Mucosa of rectum (tissue), 2 donors: ENCODE measurements around the gene ADARB2.

Experiments
- H3K27ac ChIP-seq, 2 donors: one replicate each; pipeline ENCODE4 v1.7.0; 2013; ENCODE audit warnings: inconsistent platforms in 2 of 2, low read depth in 2 of 2, low read length in 2 of 2
- H3K27me3 ChIP-seq, 2 donors: one replicate each; pipeline ENCODE4 v1.7.0; 2013; ENCODE audit warnings: low read length in 2 of 2; ENCODE audit not compliant: control insufficient read depth in 2 of 2, insufficient read depth in 2 of 2
- H3K36me3 ChIP-seq, 2 donors: one replicate each; pipeline ENCODE4 v1.7.0; 2013; ENCODE audit warnings: low read length in 2 of 2; ENCODE audit not compliant: control insufficient read depth in 2 of 2, insufficient read depth in 2 of 2
- H3K4me1 ChIP-seq, 2 donors: one replicate each; pipeline ENCODE4 v1.7.0; 2013; ENCODE audit warnings: low read length in 2 of 2, mild to moderate bottlenecking in 1 of 2; ENCODE audit not compliant: control insufficient read depth in 2 of 2, insufficient read depth in 2 of 2
- H3K4me3 ChIP-seq, 2 donors: one replicate each; pipeline ENCODE4 v1.7.0; 2013; ENCODE audit warnings: low read length in 2 of 2
- H3K9ac ChIP-seq, 2 donors: one replicate each; pipeline ENCODE4 v1.7.0; 2013; ENCODE audit warnings: low read length in 2 of 2, low read depth in 1 of 2, mild to moderate bottlenecking in 1 of 2
- H3K9me3 ChIP-seq, 2 donors: one replicate each; pipeline ENCODE4 v1.7.0; 2013; ENCODE audit warnings: low read length in 2 of 2; ENCODE audit not compliant: control insufficient read depth in 2 of 2
- donor health status: healthy.
- donor health status: Normal muscosa, but diverticular disease.

Gene ADARB2

GRCh38 chr10:1294748-1295147 lies 442.6 kb downstream of the ADARB2 start:
- H3K4me1 ChIP-seq: no peaks in the 10 kb centered on the region
- no peak overlapping the region for H3K4me3 ChIP-seq
- H3K36me3 ChIP-seq: no peaks in the 10 kb centered on the region
- H3K27me3 ChIP-seq: no peaks in the 10 kb centered on the region
- H3K9me3 ChIP-seq: no peaks in the 10 kb centered on the region
- H3K27ac ChIP-seq: no peak overlapping the region
- no peak overlapping the region for H3K9ac ChIP-seq

GRCh38 chr10:1293636-1294435 lies 443.5 kb downstream of the ADARB2 start:
- Histone ChIP-seq H3K27ac (no peak overlapping the region), H3K9ac (no peak overlapping the region), H3K4me3 (no peak overlapping the region), H3K9me3 (no peaks in the 10 kb centered on the region), H3K27me3 (no peaks in the 10 kb centered on the region), H3K4me1 (no peaks in the 10 kb centered on the region), H3K36me3 (no peaks in the 10 kb centered on the region)

- Histone ChIP-seq H3K36me3 (no peaks in the 10 kb centered on the region), H3K9me3 (no peaks in the 10 kb centered on the region), H3K27me3 (no peaks in the 10 kb centered on the region), H3K4me3 (no peak overlapping the region), H3K4me1 (no peaks in the 10 kb centered on the region), H3K27ac (no peak overlapping the region), H3K9ac (no peak overlapping the region)
These were observed 444.2 kb downstream of the ADARB2 start for GRCh38 chr10:1293157-1293556.

- Histone ChIP-seq H3K27ac (no peak overlapping the region), H3K9me3 (no peaks in the 10 kb centered on the region), H3K4me3 (no peak overlapping the region), H3K4me1 (no peaks in the 10 kb centered on the region), H3K27me3 (no peaks in the 10 kb centered on the region), H3K9ac (no peak overlapping the region), H3K36me3 (no peaks in the 10 kb centered on the region)
These were observed 444.7 kb downstream of the ADARB2 start for GRCh38 chr10:1292611-1293031.

GRCh38 chr10:1291178-1292090 lies 445.9 kb downstream of the ADARB2 start:
- Histone ChIP-seq H3K9ac (no peak overlapping the region), H3K27me3 (no peaks in the 10 kb centered on the region), H3K36me3 (no peaks in the 10 kb centered on the region), H3K9me3 (no peaks in the 10 kb centered on the region), H3K4me3 (no peak overlapping the region), H3K27ac (no peak overlapping the region), H3K4me1 (no peaks in the 10 kb centered on the region)

GRCh38 chr10:1290071-1290471 lies 447.3 kb downstream of the ADARB2 start:
- no peaks in the 10 kb centered on the region for H3K27me3 ChIP-seq
- H3K4me3 ChIP-seq: no peak overlapping the region
- H3K9ac ChIP-seq: no peak overlapping the region
- H3K36me3 ChIP-seq: no peaks in the 10 kb centered on the region
- no peaks in the 10 kb centered on the region for H3K4me1 ChIP-seq
- H3K9me3 ChIP-seq: no peaks in the 10 kb centered on the region
- no peak overlapping the region for H3K27ac ChIP-seq

GRCh38 chr10:1289591-1289990 lies 447.7 kb downstream of the ADARB2 start:
- H3K27ac ChIP-seq: no peak overlapping the region
- no peak overlapping the region for H3K9ac ChIP-seq
- no peaks in the 10 kb centered on the region for H3K9me3 ChIP-seq
- no peaks in the 10 kb centered on the region for H3K4me1 ChIP-seq
- H3K4me3 ChIP-seq: no peak overlapping the region
- H3K27me3 ChIP-seq: no peaks in the 10 kb centered on the region
- H3K36me3 ChIP-seq: no peaks in the 10 kb centered on the region

GRCh38 chr10:1287971-1288401 lies 449.3 kb downstream of the ADARB2 start:
- H3K27ac ChIP-seq: no peak overlapping the region
- no peak overlapping the region for H3K4me3 ChIP-seq
- H3K9me3 ChIP-seq: no peaks in the 10 kb centered on the region
- H3K27me3 ChIP-seq: no peaks in the 10 kb centered on the region
- no peak overlapping the region for H3K9ac ChIP-seq
- no peaks in the 10 kb centered on the region for H3K36me3 ChIP-seq
- H3K4me1 ChIP-seq: no peaks in the 10 kb centered on the region

GRCh38 chr10:1287487-1287886 lies 449.8 kb downstream of the ADARB2 start:
- no peaks in the 10 kb centered on the region for H3K9me3 ChIP-seq
- H3K27ac ChIP-seq: no peak overlapping the region
- no peak overlapping the region for H3K4me3 ChIP-seq
- H3K4me1 ChIP-seq: no peaks in the 10 kb centered on the region
- no peak overlapping the region for H3K9ac ChIP-seq
- H3K36me3 ChIP-seq: no peaks in the 10 kb centered on the region
- no peaks in the 10 kb centered on the region for H3K27me3 ChIP-seq

GRCh38 chr10:1284076-1284475 lies 453.2 kb downstream of the ADARB2 start:
- Histone ChIP-seq H3K36me3 (no peaks in the 10 kb centered on the region), H3K27me3 (peaks cover 0 to 2% of the 10 kb centered on the region in 2 donors)

More at GRCh38 chr10:1284076-1284475, 453.2 kb downstream of the ADARB2 start:
- H3K27ac ChIP-seq: no peak overlapping the region
- no peak overlapping the region for H3K9ac ChIP-seq
- no peaks in the 10 kb centered on the region for H3K4me1 ChIP-seq
- no peaks in the 10 kb centered on the region for H3K9me3 ChIP-seq
- no peak overlapping the region for H3K4me3 ChIP-seq
